ENCODE measurements around the gene KIF3B.
"Not testable (repeated sequence)": the region's sequence is repeated elsewhere in the genome, so short reads cannot be mapped to it uniquely, and the experiment has no call there.

The KIF3B gene

GRCh38 chr20:32263398-32263954, 14.0 kb upstream of the KIF3B start:
- ChIA-PET POLR2A (no interaction called here), CTCF (no interaction called here)
- no peak for TF ChIP-seq LEF1 (IDR thresholded peaks at IDR 0.05; ENCODE audit: borderline replicate concordance)
- no peak for TF ChIP-seq FOXA1 (IDR thresholded peaks at IDR 0.05)
- TF ChIP-seq SUZ12 (IDR thresholded peaks at IDR 0.05): no peak
- TF ChIP-seq BHLHE40 (IDR thresholded peaks at IDR 0.05; ENCODE audit: borderline replicate concordance): no peak
- TF ChIP-seq SP1 (IDR thresholded peaks at IDR 0.05): no peak
- no peak for TF ChIP-seq L3MBTL2 (conservative IDR thresholded peaks at IDR 0.05)
- TF ChIP-seq ELF4 (IDR thresholded peaks at IDR 0.05): no peak
- no peak for TF ChIP-seq FOXM1 (IDR thresholded peaks at IDR 0.05; ENCODE audit: borderline replicate concordance)
- no peak for TF ChIP-seq ZNF384 (IDR thresholded peaks at IDR 0.05)
- no peak for DNase-seq (ENCODE audit: extremely low spot score)

DNA sequence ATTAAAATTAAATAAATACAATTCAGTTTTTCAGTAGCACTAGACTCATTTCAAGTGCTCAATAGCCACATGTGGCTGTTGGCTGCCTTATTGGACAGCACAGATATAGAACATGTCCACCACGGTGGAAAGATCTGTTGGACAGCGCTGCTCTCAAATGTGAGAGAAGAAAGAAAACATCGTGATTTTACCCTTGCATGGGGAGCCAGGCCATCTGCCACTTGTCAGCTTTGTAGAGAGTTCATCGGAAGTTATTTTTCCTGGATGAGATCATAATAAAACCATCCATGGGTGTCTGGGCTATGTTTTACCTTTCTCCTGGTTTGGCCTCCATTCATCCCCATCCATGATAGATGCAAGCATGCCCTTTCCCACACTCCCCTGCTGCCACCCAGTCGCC, 5.8 kb upstream of the KIF3B start:
- no peak for DNase-seq (ENCODE audit: extremely low spot score)
- POLR2A ChIA-PET: no interaction called here
- CTCF ChIA-PET: interaction anchor here (0.6 to 0.7 kb wide), 2 partner anchors 12 to 66 kb away, joined by 3 read pairs; no protein-coding TSS in a partner anchor
- no peak for TF ChIP-seq SP1 (IDR thresholded peaks at IDR 0.05)
- no peak for TF ChIP-seq TARDBP (IDR thresholded peaks at IDR 0.05)
- TF ChIP-seq ARNT (IDR thresholded peaks at IDR 0.05): no peak
- TF ChIP-seq NFRKB (IDR thresholded peaks at IDR 0.05): no peak
- TF ChIP-seq L3MBTL2 (conservative IDR thresholded peaks at IDR 0.05): no peak
- no peak for TF ChIP-seq SUZ12 (IDR thresholded peaks at IDR 0.05)
- TF ChIP-seq LEF1 (IDR thresholded peaks at IDR 0.05; ENCODE audit: borderline replicate concordance): no peak
- TF ChIP-seq ZNF384 (IDR thresholded peaks at IDR 0.05): no peak
- TF ChIP-seq CTBP1 (IDR thresholded peaks at IDR 0.05; ENCODE audit: borderline replicate concordance): no peak
- TF ChIP-seq FOXM1 (IDR thresholded peaks at IDR 0.05; ENCODE audit: borderline replicate concordance): no peak
- TF ChIP-seq BHLHE40 (IDR thresholded peaks at IDR 0.05; ENCODE audit: borderline replicate concordance): no peak
- no peak for TF ChIP-seq HDGF (IDR thresholded peaks at IDR 0.05; ENCODE audit: borderline replicate concordance)
- TF ChIP-seq FOXK2 (IDR thresholded peaks at IDR 0.05): no peak
- TF ChIP-seq ELF4 (IDR thresholded peaks at IDR 0.05): no peak
- no peak for TF ChIP-seq PKNOX1 (IDR thresholded peaks at IDR 0.05)
- TF ChIP-seq FOXA1 (IDR thresholded peaks at IDR 0.05): no peak

DNA sequence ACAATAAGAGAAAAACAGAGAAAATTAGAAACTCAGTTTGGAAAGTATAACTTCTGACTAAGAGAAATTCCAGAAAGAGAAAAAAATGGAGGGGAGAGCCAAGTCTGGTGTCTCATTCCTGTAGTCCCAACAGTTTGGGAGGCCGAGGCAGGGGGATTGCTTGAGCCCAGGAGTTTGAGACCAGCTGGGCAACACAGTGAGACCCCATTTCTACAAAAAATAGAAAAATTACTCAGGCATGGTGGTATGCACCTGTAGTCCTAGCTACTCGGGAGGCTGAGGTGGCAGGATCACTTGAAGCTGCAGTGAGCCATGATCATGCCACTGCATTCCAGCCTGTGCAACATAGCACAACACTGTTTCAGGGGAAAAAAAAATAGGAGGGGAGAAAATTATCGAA, 3.1 kb upstream of the KIF3B start:
- POLR2A ChIA-PET: no interaction called here
- TF ChIP-seq BHLHE40 (IDR thresholded peaks at IDR 0.05; ENCODE audit: borderline replicate concordance) (no peak), FOXK2 (IDR thresholded peaks at IDR 0.05) (no peak), L3MBTL2 (conservative IDR thresholded peaks at IDR 0.05) (no peak)
- DNase-seq (ENCODE audit: extremely low spot score): no peak
- CTCF ChIA-PET: no interaction called here

DNA sequence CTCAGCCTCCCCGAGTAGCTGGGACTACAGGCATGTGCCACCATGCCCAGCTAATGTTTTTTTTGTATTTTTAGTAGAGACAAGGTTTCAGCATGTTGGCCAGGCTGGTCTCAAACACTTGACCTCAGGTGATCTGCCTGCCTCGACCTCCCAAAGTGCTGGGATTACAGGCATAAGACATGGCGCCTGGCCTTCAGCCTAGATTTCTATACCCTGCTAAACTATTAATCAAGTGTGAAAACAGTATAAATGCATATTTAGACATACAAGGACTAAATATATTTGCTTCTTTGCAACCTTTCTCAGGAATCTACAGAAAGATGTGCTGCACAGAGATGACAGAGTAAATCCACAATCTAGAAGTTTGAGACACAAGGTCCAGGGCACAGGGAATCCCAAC, 2.3 kb upstream of the KIF3B start:
- CTCF ChIA-PET; DNase-seq (ENCODE audit: extremely low spot score); POLR2A ChIA-PET: not testable (repeated sequence)

DNA sequence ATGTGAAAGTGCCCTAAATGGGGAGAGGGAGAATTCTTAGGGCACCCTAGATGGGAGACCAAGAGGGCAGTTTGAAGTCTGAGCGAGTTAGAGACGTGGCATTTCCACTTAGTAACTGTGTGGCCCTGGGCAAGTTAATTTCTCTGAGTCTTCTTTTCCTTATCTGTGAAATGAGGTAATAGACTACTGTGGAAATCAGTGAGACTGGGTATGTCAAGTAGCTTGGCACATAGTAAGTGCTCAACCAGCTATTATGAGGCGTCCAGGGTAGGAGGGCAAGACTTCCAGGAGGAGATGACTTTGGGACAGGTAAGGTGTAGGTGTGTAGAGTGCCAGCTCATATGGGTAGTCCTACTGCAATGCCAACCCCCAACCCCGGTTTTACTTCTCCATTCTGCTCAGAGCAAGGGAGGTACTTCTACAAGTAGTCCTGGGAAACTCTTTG, 770 bp downstream of the KIF3B start:
- no peak for DNase-seq (ENCODE audit: extremely low spot score)
- ChIA-PET CTCF (interaction anchor here (0.6 kb wide), 1 partner anchor 424 kb away, joined by 3 read pairs; no protein-coding TSS in a partner anchor), POLR2A (no interaction called here)
- TF ChIP-seq NFRKB (IDR thresholded peaks at IDR 0.05) (no peak), CTBP1 (IDR thresholded peaks at IDR 0.05; ENCODE audit: borderline replicate concordance) (no peak), BHLHE40 (IDR thresholded peaks at IDR 0.05; ENCODE audit: borderline replicate concordance) (no peak), ELF4 (IDR thresholded peaks at IDR 0.05) (no peak), SP1 (IDR thresholded peaks at IDR 0.05) (no peak), FOXA1 (IDR thresholded peaks at IDR 0.05) (no peak), ZNF384 (IDR thresholded peaks at IDR 0.05) (no peak), ARNT (IDR thresholded peaks at IDR 0.05) (no peak)

GRCh38 chr20:32281711-32282110, 4.3 kb downstream of the KIF3B start:
- ChIA-PET CTCF (no interaction called here), POLR2A (no interaction called here)
- no peak for DNase-seq (ENCODE audit: extremely low spot score)
- TF ChIP-seq ZNF384 (IDR thresholded peaks at IDR 0.05) (no peak), FOXA1 (IDR thresholded peaks at IDR 0.05) (no peak), SP1 (IDR thresholded peaks at IDR 0.05) (no peak)

DNA sequence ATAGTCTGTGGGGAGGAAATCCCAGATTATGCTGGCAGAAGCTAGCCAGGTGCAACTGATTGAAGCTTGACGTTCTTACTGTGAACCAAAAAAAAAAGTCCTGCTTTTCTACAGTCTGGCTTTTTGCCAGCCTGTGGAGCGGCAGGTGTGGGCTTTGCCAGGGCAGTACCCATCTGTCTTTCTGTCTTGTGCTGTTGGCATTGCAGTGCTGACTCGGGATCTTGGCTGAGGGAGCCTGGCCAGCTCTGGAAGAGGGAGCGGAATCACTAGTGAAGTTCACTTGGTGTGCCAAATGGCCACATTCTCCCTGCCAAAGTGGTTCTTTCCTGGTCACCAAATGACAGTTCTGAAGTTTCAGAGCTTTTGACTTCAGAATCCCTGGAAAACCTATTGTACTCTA, 5.0 kb downstream of the KIF3B start:
- ChIA-PET POLR2A (no interaction called here), CTCF (no interaction called here)
- no peak for TF ChIP-seq CTBP1 (IDR thresholded peaks at IDR 0.05; ENCODE audit: borderline replicate concordance)
- TF ChIP-seq FOXA1 (IDR thresholded peaks at IDR 0.05): no peak
- no peak for DNase-seq (ENCODE audit: extremely low spot score)

GRCh38 chr20:32285082-32285620, 7.7 kb downstream of the KIF3B start:
- no peak for DNase-seq (ENCODE audit: extremely low spot score)
- TF ChIP-seq BHLHE40 (IDR thresholded peaks at IDR 0.05; ENCODE audit: borderline replicate concordance) (no peak), LEF1 (IDR thresholded peaks at IDR 0.05; ENCODE audit: borderline replicate concordance) (no peak), TARDBP (IDR thresholded peaks at IDR 0.05) (no peak), ARNT (IDR thresholded peaks at IDR 0.05) (no peak), PKNOX1 (IDR thresholded peaks at IDR 0.05) (no peak), FOXA1 (IDR thresholded peaks at IDR 0.05) (no peak), HDGF (IDR thresholded peaks at IDR 0.05; ENCODE audit: borderline replicate concordance) (no peak), CTBP1 (IDR thresholded peaks at IDR 0.05; ENCODE audit: borderline replicate concordance) (no peak), FOXK2 (IDR thresholded peaks at IDR 0.05) (no peak), L3MBTL2 (conservative IDR thresholded peaks at IDR 0.05) (no peak), ELF4 (IDR thresholded peaks at IDR 0.05) (no peak), SUZ12 (IDR thresholded peaks at IDR 0.05) (no peak), SP1 (IDR thresholded peaks at IDR 0.05) (no peak), ZNF384 (IDR thresholded peaks at IDR 0.05) (no peak), FOXM1 (IDR thresholded peaks at IDR 0.05; ENCODE audit: borderline replicate concordance) (no peak), NFRKB (IDR thresholded peaks at IDR 0.05) (no peak)
- ChIA-PET POLR2A (no interaction called here), CTCF (interaction anchor here (0.5 to 1.0 kb wide), 3 partner anchors 29 to 141 kb away, joined by 3 to 6 read pairs (median 4); no protein-coding TSS in a partner anchor)

Measured in HEK293T (cell line).